ENCODE data around the gene GPRASP2.
"Not testable (repeated sequence)": the region's sequence is repeated elsewhere in the genome, so short reads cannot be mapped to it uniquely, and the experiment has no call there.

The GPRASP2 gene

DNA sequence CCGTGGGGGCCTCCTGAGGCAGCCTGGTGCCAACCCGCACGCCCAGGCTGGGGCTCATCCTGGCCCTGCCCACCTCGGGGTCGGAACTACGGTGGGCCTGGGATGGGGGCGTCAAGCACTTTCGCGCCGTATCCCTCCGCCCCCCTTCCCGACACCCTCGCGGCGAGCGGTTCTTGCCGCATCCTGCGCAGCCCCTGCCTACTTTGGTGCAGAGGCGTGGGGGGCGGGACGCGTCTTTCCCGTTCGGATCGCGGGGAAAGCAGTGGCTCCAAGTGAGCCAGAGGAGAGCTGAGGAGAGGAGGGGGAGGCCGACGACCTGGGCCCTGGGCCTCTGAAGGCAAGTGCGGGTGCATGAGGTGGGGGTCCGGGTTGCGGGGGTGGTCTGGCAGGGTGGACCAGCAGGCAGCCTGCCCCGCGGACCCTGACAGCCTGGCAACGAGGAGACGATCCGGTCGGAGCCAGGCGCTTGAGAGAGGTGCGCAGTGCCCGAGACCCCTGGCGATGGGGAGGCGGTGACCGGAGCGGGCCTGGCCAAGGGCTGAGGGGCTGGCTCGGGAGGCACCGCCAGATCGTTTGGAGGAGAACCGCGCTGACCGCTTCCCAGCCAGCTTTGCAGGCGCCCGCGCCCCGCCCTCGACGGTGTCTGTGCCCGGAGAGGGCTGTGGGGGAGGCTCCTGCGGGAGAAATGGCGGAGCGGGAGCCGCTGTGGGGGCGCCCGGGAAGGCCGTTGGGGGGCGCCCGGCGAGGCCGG, at the start of gene GPRASP2:
GPRASP2 (plus strand) TSS at position 233 of the 751 bp plus-strand sequence. CDS start 2,422 bp downstream, outside the sequence.
- no peak for DNase-seq (ENCODE audit: low read depth in 2 of 2)

DNA sequence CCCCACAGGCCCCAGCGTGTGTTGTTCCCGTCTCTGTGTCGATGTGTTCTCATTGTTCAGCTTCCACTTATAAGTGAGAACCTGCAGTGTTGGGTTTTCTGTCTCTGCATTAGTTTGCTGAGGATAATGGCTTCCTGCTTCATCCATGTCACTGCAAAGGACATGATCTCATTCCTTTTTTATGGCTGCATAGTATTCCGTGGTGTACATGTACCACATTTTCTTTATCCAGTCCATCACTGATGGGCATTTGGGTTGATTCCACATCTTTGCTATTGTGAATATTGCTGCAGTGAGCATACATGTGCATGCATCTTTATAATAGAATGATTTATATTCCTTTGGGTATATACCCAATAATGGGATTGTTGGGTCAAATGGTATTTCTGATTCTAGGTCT, 48.4 kb upstream of the GPRASP2 start:
- not testable (repeated sequence) for DNase-seq (ENCODE audit: low read depth in 2 of 2)

DNA sequence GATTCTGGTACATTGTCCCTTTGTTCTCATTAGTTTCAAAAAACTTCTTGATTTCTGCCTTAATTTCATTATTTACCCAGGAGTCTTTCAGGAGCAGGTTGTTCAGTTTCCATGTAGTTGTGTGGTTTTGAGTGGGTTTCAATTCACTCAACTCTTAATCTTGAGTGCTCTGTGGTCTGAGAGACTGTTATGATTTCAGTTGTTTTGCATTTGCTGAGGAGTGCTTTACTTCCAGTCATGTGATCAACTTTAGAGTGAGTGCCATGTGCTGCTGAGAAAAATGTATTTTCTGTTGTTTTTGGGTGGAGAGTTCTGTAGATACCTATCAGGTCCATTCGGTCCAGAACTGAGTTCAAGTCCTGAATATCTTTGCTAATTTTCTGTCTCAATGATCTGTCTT, 45.2 kb upstream of the GPRASP2 start:
- not testable (repeated sequence) for DNase-seq (ENCODE audit: low read depth in 2 of 2)

DNA sequence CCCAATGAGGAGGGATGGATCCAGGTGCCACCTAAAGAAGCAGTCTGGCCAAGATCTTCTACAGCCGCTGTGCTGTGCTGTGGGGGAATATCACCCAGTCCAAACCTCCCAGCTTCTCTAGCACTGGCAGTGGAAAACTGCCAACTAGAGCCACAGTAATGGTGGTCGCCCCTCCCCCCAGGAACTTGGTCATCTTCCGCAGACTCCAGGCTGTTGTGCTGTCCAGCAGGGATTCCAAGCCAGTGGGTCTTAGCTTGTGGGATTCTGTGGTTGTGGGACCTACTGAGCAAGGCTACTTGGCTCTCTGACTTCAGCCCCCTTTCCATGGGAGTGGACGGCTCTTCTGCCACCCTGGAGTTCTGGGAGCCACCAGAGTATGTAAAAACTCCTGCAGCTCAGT, 42.7 kb upstream of the GPRASP2 start:
- DNase-seq (ENCODE audit: low read depth in 2 of 2), result no peak

DNA sequence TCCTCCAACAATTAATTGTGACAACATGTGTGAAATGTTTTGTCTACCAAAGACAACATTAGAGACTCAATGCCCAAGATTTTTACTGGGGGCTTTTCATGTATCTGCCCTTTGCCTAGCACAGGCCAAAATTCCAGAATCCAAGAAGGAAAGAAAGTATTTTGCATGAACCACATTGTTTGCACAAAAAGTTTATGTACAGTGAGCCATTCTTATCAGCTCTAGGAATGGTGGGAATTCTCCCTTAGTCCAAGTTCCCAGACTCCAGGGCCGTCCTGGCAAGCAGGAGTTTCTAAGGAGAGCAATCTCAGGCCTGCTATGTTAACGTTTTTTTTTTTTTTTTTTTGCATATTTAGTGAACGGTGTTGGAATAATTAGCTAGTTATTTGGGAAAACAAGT, 39.4 kb upstream of the GPRASP2 start:
- DNase-seq (ENCODE audit: low read depth in 2 of 2), result no peak

DNA sequence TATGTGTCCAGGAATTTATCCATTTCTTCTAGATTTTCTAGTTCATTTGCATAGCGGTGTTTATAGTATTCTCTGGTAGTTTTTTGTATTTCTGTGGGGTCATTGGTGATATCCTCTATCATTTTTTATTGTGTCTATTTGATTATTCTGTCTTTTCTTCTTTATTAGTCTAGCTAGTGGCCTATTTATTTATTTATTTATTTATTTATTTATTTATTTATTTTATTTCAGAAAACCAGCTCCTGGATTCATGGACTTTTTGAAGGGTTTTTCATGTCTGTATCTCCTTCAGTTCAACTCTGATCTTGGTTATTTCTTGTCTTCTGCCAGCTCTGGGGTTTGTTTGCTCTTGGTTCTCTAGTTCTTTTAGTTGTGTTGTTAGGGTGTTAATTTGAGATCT, 34.8 kb upstream of the GPRASP2 start:
- DNase-seq (ENCODE audit: low read depth in 2 of 2), result not testable (repeated sequence)

DNA sequence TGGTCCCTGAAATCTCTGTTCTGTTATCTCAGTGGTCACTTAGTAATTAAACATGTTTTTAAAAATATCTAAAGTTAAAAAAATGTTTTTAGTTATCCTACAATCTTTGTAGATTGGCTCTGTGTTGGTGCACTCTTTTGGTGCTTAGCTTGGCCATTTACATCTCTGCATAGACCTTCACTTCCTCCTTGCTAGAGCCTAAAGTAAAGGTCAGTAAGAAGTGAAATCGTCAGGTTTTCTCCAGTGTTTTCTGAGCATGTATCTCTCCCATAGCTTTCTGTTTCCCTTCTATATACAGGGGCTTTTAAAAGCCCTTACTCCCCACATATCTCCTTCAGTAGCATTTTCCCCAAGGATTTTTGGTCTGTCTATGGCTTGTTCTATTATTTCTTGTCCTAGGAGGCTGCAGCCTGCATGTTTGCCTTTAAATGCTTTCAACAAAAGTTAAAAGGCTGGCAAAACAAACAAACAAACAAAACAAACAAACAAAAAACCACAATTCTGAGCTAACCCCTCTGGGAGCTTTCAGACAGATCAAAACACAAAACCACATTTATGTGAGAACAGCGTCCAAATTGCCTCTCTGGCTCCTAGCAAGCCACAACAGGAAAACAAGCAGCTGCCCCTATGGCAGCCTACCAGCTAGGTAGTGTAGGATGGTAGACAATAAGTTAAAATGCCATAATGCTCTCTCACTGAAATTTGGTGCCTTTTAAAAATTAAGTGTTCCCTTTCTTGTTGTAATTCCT, 27.3 kb upstream of the GPRASP2 start:
- no peak for DNase-seq (ENCODE audit: low read depth in 2 of 2)

DNA sequence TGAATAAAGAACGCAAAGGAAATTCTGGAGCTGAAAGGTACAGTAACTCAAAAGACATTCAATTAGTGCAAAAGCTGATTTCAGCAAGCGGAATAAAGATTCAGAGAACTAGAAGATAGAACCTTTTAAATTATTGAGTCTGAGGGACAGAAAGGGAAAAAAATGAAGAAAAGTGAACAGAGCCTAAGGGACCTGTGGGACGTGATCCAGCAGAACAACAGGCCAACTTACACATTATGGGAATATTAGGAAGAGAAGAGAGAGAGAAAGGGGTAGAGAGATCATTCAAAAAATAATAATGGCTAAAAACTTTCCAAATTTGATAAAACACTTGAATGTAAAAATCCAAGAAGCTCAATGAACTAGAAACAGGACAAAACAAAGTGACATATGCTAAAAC, 17.5 kb upstream of the GPRASP2 start:
- DNase-seq (ENCODE audit: low read depth in 2 of 2), result no peak

DNA sequence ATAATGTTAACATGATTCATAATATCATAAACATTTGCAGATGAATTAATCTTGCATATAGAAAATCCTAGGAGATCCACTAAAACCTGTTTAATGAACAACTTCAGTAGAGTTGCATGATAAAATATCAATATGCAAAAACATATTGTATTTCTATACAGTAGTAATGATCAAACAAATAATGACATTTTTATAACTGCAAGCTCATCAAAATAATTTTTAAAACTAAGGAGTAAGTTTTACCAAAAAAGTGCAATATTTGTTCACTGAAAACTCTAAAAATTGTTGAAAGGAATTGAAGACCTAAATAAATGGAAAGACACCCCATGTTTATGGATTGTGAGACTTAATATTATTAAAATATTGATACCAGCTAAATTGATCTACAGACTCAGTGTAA, 15.9 kb upstream of the GPRASP2 start:
- no peak for DNase-seq (ENCODE audit: low read depth in 2 of 2)

DNA sequence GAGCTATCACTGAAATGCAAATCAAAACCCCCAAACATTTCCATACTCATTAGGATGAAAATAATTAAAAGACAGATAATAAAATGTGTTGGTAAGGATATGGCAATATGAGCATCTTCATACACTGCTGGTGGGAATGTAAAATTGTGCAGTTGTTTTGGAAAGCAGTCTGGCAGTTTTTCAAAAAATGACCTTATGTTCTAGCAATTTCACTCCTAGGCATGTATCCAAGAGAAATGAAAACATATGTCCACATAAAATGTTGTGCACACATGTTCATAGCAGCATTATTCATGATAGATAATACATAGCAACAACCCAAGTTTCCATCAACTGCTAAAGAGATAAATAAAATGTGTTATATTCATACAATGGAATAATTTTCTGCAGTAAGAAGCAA, 14.8 kb upstream of the GPRASP2 start:
- DNase-seq (ENCODE audit: low read depth in 2 of 2), result peak in 1 of 2 experiments; percentile 46

DNA sequence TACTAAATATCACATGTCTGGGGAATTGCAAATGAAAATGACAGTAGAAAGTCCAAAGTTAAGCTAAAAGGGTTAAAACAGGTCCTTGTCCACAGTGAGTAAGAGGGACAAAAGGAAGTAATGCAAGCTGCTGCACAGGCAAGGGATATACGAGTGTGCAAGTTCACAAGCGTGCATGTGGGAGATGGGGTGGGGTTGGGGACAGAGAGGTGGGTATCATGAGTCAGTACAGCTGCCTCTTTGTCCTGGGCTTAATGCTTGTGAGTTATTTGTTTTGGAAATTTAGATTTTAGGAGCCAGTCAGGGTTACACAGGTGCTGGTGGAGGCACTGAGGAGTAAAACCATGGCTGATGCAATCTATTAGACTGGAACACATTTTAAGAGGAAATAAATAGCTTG, 3.3 kb upstream of the GPRASP2 start:
- no peak for DNase-seq (ENCODE audit: low read depth in 2 of 2)

DNA sequence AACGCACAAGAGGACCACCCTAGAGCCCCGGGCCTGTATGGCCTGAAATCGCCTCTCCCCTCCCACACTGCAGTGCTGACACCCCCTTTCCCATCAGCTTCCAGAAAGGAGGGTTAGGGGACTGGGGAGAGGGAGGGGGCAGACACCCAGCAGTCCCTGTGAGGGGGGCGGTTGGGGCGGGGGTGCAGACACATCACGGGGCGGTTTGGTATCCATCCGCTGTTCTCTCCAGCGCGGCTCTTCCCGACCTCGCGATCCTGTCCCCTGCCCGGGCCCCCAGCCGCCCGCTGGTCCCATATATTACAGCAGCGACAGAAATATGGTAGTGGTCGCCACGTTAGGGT, 404 bp upstream of the GPRASP2 start:
- DNase-seq (ENCODE audit: low read depth in 2 of 2), result no peak

DNA sequence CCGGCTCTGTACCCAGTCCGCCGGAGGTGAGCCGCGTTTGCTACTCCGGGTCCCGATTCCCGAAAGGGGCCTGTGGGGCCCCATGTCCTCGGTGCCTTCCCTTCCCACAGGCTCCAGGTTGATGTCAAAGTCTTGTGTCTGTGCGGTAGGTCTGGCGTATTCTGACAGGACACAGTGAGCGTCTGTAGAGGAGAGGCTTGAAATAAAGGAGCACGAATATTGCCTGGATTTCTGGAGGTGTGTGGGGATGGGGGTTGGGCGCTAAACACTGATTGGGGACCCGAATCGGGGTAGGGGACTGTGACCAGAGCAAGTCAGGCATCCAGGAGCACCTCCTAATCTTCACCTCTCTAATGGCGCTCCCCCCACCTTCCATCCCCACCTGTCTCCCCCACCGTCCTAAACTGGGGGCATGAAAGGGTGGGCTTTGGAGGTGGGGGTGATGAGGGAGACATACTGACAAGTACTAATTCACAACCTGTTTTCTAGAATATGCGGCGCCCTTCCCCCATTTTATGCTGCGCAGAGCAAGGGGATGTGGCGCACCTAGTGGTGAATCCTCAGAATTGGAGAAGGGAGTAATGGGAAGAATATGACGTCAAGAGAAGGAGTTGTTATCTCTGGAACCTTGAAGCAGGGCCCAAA, 855 bp downstream of the GPRASP2 start:
- no peak for DNase-seq (ENCODE audit: low read depth in 2 of 2)

DNA sequence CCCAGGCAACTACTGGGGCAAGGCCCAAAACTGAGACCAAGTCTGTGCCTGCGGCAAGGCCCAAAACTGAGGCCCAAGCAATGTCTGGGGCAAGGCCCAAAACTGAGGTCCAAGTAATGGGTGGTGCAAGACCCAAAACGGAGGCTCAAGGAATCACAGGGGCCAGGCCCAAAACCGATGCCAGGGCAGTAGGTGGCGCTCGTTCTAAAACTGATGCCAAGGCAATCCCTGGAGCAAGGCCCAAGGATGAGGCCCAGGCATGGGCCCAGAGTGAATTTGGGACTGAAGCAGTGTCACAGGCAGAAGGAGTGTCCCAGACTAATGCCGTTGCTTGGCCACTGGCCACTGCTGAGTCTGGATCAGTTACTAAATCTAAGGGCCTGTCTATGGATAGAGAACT, 2.7 kb downstream of the GPRASP2 start:
- no peak for DNase-seq (ENCODE audit: low read depth in 2 of 2)

DNA sequence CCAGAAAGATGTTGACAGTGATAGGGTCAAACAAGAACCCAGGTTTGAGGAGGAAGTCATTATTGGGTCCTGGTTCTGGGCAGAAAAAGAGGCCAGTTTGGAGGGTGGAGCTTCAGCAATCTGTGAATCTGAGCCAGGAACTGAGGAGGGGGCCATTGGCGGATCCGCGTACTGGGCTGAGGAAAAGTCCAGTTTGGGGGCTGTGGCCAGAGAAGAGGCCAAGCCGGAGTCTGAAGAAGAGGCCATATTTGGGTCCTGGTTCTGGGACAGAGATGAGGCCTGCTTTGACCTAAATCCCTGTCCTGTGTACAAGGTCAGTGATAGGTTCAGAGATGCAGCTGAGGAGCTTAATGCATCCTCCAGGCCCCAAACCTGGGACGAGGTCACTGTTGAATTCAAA, 3.7 kb downstream of the GPRASP2 start:
- no peak for DNase-seq (ENCODE audit: low read depth in 2 of 2)

DNA sequence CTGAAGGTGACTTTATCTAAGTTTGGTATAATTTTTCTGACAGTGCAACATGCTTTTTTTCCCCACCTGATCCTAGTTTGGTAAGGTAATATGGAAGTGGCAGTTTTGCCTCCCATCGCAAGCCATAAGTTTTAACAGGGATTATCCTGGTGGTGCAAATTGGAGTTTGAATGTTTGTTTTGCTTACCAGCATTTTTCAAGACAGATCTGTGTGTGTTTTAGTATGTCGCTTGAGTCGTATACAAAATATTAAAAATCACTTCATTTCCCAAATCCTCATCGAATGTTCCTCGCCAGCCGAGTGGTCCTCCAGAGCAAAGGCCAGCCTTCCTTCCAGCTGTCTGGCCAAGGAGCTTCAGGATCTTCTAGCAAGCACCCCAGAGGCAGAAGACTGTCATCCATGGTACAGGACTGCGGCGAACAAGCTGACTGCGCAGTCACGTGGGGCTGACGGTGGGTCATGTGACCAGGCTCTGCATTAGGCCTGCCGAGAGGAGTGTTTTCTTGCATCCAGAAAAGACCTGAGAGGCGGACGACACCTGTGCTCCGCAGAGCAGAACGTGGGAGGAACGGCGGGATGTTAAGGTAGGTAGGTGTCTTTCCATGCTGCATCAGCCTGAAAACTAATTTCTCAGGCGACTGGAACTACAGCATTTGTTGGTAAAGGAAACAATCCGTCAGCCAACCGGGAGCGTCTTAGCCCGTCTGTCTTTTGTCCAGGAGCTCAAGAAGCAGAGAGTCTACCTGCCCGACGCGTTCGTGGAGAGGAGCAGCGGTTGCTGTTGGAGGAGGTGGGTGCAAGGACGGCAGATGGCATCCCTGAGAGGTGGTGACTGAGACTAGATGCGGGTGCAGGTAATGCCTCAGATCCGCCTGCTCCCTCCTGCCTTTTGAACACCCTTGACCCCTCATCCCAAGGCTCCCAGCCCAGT, 8.3 kb downstream of the GPRASP2 start, which contains the start of gene GPRASP3:
GPRASP3 (plus strand) TSS at position 507 of the 932 bp plus-strand sequence. CDS start 28,253 bp downstream, outside the sequence.
- no peak for DNase-seq (ENCODE audit: low read depth in 2 of 2)

DNA sequence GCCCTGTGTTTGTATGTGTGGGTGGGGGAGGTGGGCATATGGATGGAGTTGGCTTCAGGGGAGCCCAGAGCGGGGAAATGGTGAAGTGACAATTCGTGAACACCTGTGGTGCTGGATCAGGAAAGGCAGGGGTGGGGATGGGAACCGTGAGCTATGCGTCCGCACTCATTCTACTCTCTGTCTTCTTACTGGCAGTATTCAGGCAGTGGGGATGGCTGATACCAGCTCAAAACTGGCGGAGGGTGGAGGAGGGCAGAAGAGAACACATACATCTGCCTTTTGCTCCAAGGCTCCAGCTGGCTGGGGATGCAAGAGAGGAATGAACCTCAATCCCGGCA, 8.9 kb downstream of the GPRASP2 start:
- not testable (repeated sequence) for DNase-seq (ENCODE audit: low read depth in 2 of 2)

DNA sequence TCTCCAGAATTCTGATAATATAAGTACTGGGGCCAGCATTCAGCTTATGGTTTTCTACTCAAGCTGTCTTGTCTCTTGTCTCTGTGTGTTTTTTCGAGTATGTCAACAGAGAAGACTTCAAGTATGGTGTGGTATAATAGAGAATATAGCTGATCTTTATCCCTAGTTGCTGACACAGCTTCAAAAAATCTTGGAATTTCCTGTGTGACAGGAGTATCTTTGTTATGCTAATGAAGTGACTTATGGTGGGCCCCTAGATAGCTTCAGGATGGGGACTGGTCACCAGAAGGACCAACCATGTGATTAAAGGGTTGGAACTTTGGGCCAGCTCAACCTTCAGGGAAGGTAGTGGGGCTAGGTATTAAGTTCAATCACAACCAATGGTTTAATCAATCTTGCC, 11.2 kb downstream of the GPRASP2 start:
- no peak for DNase-seq (ENCODE audit: low read depth in 2 of 2)

DNA sequence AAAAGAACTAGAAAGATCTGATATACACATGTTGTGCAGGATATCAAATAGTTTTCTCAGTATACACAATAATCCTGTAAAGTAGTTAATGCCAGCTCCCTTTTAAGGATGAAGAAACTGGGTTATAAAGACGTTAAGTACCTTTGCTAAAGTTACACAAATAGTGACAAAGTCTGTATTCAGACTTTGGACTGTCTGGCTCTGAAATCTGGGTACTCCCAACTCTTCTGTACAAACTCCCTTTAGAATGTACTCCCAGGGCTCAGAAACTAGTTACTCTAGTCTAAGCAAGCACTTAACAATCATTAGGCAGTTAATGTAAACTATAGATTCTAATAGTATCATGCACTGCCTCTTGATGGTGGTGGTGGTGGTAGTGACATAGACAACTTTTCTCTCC, 15.5 kb downstream of the GPRASP2 start:
- no peak for DNase-seq (ENCODE audit: low read depth in 2 of 2)

DNA sequence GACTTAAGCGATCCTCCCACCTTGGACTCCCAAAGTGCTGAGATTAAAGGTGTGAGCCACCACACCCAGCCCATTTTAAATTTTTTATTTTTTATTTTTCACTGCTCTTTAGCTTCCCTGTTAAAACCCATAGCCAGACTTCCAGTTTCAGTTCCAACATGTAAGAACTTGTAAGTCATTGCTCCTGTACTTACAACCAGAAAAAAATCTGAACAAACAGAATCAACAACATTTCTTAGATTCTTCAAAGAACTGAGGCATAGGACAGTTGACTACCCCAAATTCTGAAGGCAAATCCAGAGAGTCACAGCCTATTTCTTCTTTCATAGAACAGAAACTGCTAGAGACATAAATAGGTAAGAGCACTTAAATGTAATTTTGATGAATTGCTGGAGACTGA, 16.4 kb downstream of the GPRASP2 start:
- DNase-seq (ENCODE audit: low read depth in 2 of 2), result no peak

DNA sequence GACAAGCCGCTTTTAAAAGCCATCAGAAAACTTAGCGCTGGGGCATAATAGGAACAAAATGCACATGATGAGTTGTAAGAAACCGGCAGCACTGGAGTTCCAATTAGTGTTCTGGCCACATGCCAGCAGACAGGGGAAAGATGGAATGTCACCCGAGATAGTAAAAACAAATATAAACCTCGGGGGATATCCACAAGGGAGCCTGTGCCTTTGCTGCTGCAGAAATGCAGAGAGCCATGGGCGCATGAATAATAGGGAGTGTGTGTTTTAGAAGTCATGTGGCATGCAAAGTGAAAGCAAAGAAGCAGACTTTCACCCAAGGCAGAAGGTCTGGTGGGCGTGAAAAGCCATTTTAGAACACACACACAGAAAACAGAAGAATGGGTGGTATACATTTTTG, 27.4 kb downstream of the GPRASP2 start:
- no peak for DNase-seq (ENCODE audit: low read depth in 2 of 2)

DNA sequence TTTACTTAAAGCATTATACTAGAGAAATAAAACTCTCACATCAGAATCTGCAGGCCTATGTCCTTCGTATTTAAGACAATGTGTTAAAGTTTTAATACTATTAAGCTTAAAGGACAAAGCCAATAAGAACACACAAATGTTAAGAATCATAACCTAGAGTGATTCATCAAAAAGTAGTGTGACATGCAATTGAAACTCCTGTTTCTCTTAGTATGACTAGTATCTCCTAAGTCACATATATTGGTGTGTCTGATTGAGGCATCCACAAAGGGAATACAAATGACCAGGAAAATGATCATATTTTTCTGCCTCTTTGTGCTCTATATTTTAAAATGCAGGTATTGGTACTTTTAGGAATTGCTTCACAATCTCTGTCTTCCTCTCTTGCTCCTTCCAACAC, 32.1 kb downstream of the GPRASP2 start:
- DNase-seq (ENCODE audit: low read depth in 2 of 2), result no peak
